Naive thymus-derived CD8-positive, alpha-beta T cell (primary cell): ENCODE results near the gene PDE3B. TPM values are rescaled to one million over a fixed set of nuclear protein-coding genes. Genes with fewer than 3 reads are reported as not detected.
"Not testable (repeated sequence)": the region's sequence is repeated elsewhere in the genome, so short reads cannot be mapped to it uniquely, and the experiment has no call there.

ENCODE experiments used
- ATAC-seq, 2 donors: fragments of 150-1000 bp; cut with Tn5 transposase in 1 of 2; sonication (Bioruptor Pico), chemical (Tn5 transposase) in 1 of 2; 1 replicate in 1 of 2; 2 replicates in 1 of 2; pipeline ENCODE4 v1.10.0; 2021; ENCODE audit warnings: mild to moderate bottlenecking in 2 of 2, moderate library complexity in 2 of 2
- POLR2A ChIA-PET: fragments of 350-600 bp; sonication (Branson Sonifier 250); formaldehyde crosslinking; loops from one replicate; lab custom pipeline; 2021; ENCODE audit warnings: antibody characterized with exemption; lab: Charles Lee
- DNase-seq, 10 donors: peaks; one replicate each; pipeline versions ENCODE4 v3.0.0 to v3.0.0-alpha.2; 2020 to 2022
- H3K27ac Mint-ChIP-seq, 10 donors: one replicate each; pipeline ENCODE4 v1.8.0; 2020 to 2022; ENCODE audit warnings: mild to moderate bottlenecking in 10 of 10, mixed read lengths in 10 of 10, moderate library complexity in 4 of 10, inconsistent platforms in 1 of 10
- H3K27me3 Mint-ChIP-seq, 5 donors: one replicate each; pipeline ENCODE4 v1.8.0; 2021 to 2022; ENCODE audit warnings: mixed read lengths in 5 of 5
- H3K36me3 Mint-ChIP-seq, 3 donors: one replicate each; pipeline ENCODE4 v1.8.0; 2020 to 2022; ENCODE audit warnings: mixed read lengths in 3 of 3, mild to moderate bottlenecking in 2 of 3, inconsistent platforms in 1 of 3
- H3K4me1 Mint-ChIP-seq, 4 donors: one replicate each; pipeline ENCODE4 v1.8.0; 2021 to 2022; ENCODE audit warnings: mixed read lengths in 4 of 4
- H3K4me3 Mint-ChIP-seq, 10 donors: one replicate each; pipeline ENCODE4 v1.8.0; 2020 to 2022; ENCODE audit warnings: mild to moderate bottlenecking in 10 of 10, mixed read lengths in 10 of 10, moderate library complexity in 6 of 10, inconsistent platforms in 1 of 10
- H3K9me3 Mint-ChIP-seq, 9 donors: one replicate each; pipeline ENCODE4 v1.8.0; 2020 to 2022; ENCODE audit warnings: mixed read lengths in 9 of 9, mild to moderate bottlenecking in 3 of 9, inconsistent platforms in 1 of 9, moderate library complexity in 1 of 9
- polyA plus RNA-seq, 3 donors: library from polyadenylated mRNA; unstranded; fragments of 300-500 nt; fragmentation: Illumina TruSeq; gene quantifications; one replicate each; pipeline ENCODE4 v1.2.3, GENCODE V29; 2021
- total RNA-seq, 8 experiments: library from RNA in 2 of 8; stranded (reverse) in 2 of 8; gene quantifications; one replicate each; pipeline ENCODE4 v1.2.3 and lab custom pipeline; 2021 to 2026

PDE3B gene
- total and polyA plus RNA-seq, 5 experiments from 2014 or later = 59.2 to 240 (median 127) TPM

DNA sequence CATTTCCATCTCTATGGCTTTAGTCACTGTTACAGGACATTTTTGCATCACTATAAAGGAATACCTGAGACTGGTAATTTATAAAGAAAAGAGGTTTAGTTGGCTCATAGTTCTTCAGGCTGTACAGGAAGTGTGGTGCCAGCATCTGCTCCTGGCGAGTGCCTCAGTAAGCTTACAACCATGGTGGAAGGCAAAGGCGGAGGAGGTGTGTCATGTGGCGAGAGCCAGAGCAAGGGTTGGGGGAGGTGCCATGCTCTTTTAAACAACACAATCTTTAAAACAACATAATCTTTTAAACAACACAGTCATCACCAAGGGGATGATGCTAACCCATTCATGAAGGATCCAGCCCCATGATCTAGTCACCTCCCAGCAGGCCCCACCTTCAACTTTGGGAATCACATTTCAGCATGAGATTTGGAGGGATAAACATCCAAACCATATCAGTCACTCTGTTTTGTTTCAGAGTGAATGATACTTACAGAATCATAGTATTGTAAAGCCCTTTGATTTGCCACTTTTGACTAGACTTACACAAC lies 103.3 kb downstream of the PDE3B start:
- Mint-ChIP-seq H3K36me3 (peaks cover 15 to 40% (median 28%) of the 10 kb centered on the region in 3 donors), H3K27ac (peak overlapping the region; percentile 14 to 88 (median 80)), H3K4me1 (peaks cover 30 to 71% (median 67%) of the 10 kb centered on the region in 4 donors), H3K4me3 (peak overlapping the region in 7 of 10 donors; percentile 4 to 57 (median 42)), H3K9me3 (peaks cover 0 to 25% (median 7%) of the 10 kb centered on the region in 9 donors), H3K27me3 (no peaks in the 10 kb centered on the region)
- ATAC-seq (peak in 1 of 2 donors; percentile 45), DNase-seq (peak in 1 of 10 donors; percentile 14)
- POLR2A ChIA-PET = no interaction called here

DNA sequence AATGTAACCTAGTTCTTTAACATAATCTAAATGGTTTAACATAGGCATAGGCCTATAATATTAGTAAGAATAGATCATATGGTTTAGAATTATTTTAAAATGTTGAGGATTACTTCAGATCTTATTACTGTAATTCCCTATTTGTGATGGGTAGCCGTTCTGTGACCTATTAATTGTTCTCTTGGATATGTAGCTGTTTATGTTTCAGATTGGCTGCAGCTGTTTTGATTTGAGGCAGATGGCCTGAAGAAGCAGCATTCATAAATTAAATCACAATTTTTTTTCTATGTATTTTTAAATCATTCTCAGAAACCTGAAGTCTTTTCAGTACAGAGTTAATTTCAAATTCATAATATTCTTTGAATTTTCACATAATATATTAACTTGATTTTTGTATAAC lies 104.5 kb downstream of the PDE3B start:
- POLR2A ChIA-PET = interaction anchor here (1.0 kb wide), 1 partner anchor 104 kb away, joined by 4 read pairs; no protein-coding TSS in a partner anchor
- Mint-ChIP-seq H3K4me3 (no peak overlapping the region), H3K9me3 (peaks cover 0 to 14% (median 6%) of the 10 kb centered on the region in 9 donors), H3K4me1 (peaks cover 29 to 74% (median 68%) of the 10 kb centered on the region in 4 donors), H3K27me3 (no peaks in the 10 kb centered on the region), H3K36me3 (peaks cover 10 to 34% (median 24%) of the 10 kb centered on the region in 3 donors), H3K27ac (no peak overlapping the region)
- no peak for DNase-seq
- ATAC-seq = no peak

DNA sequence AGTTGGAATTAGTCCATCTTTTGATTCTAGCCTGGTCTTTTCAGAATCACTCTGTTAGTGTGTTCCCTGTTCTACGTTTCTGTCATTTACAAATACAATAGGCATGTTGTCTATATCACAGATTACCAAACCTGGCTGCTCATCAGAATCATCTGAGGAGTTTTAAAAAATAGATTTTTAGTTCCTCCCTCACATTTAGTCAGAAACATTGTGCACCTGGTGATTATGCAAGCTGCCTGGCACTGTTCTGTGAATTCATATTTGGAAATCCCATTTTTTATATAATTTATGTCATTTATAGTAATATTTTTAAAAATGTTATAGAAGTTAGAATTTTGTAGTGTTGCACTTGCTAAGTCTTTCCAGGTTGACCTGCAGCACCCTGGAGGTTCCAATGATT lies 107.3 kb downstream of the PDE3B start:
- Mint-ChIP-seq H3K4me1 (peaks cover 24 to 72% (median 63%) of the 10 kb centered on the region in 4 donors), H3K27ac (peak overlapping the region in 8 of 10 donors; percentile 3 to 84 (median 49))
- no peak for DNase-seq

DNA sequence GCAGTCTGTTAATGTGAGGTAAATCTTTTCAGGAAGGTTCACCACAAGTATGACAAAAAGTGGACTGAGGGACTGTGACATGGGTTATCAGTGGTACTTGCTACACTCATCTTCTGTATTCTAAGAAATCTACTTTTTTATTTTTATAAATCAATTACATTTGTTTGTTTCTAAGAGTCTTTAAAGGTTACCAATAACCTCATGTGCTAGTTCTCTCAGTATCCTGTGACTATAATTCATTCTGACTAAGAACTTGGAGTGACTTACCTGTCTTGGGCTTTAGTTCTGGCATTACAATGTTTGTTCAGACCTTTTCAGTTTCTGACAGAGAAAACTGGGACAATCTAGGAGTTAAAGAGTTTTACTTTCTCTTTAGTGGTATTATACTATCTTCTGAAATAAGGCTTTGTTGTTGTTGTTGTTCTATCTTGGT lies 108.4 kb downstream of the PDE3B start:
- Mint-ChIP-seq H3K27me3 (no peaks in the 10 kb centered on the region), H3K27ac (peak overlapping the region; percentile 43 to 92 (median 84)), H3K4me1 (peaks cover 21 to 65% (median 59%) of the 10 kb centered on the region in 4 donors), H3K4me3 (peak overlapping the region; percentile 5 to 76 (median 54)), H3K36me3 (peaks cover under 1 to 21% (median 9%) of the 10 kb centered on the region in 3 donors), H3K9me3 (peaks cover 0 to 2% (median 0%) of the 10 kb centered on the region in 9 donors)
- DNase-seq = no peak
- POLR2A ChIA-PET = interaction anchor here (1.4 kb wide), 1 partner anchor 11 kb away, joined by 3 read pairs; no protein-coding TSS in a partner anchor
- ATAC-seq = peak; percentile 52 to 54

More for the DNA sequence above, 107.3 kb downstream of the PDE3B start:
- H3K27me3 Mint-ChIP-seq = no peaks in the 10 kb centered on the region
- H3K36me3 Mint-ChIP-seq = peaks cover 6 to 24% (median 16%) of the 10 kb centered on the region in 3 donors
- POLR2A ChIA-PET = no interaction called here
- H3K4me3 Mint-ChIP-seq = peak overlapping the region in 3 of 10 donors; percentile 10 to 51 (median 38)
- H3K9me3 Mint-ChIP-seq = peaks cover 0 to 9% (median 2%) of the 10 kb centered on the region in 9 donors
- peak in 1 of 2 donors; percentile 14 for ATAC-seq

DNA sequence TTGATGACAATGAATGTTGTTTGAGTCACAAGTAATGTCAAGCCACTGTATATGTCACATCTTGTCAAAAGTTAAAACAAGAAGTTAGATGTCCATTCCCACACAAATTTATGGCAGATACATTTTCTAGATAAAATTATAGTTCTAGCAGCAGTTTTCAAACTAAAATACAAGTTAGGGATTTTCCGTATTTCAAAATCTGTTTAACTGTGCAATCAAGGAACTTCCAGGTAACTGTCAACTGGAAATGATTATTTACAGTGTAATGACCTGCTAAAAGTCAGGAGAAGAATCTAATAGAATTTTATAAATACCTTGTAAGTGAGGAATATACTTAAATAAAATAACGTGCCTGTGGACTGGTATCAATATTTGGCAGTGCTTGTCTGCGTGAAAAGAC lies 111.5 kb downstream of the PDE3B start:
- peaks cover 0 to 12% (median 6%) of the 10 kb centered on the region in 3 donors for H3K36me3 Mint-ChIP-seq
- no peaks in the 10 kb centered on the region for H3K9me3 Mint-ChIP-seq
- ATAC-seq = no peak
- POLR2A ChIA-PET = interaction anchor here (0.6 to 1.1 kb wide), 2 partner anchors 12 to 154 kb away, joined by 3 read pairs; no protein-coding TSS in a partner anchor
- H3K27ac Mint-ChIP-seq = peak overlapping the region in 6 of 10 donors; percentile 6 to 69 (median 36)
- peak overlapping the region in 2 of 10 donors; percentile 3 to 41 for H3K4me3 Mint-ChIP-seq
- H3K27me3 Mint-ChIP-seq = no peaks in the 10 kb centered on the region
- peaks cover 18 to 55% (median 52%) of the 10 kb centered on the region in 4 donors for H3K4me1 Mint-ChIP-seq
- no peak for DNase-seq

DNA sequence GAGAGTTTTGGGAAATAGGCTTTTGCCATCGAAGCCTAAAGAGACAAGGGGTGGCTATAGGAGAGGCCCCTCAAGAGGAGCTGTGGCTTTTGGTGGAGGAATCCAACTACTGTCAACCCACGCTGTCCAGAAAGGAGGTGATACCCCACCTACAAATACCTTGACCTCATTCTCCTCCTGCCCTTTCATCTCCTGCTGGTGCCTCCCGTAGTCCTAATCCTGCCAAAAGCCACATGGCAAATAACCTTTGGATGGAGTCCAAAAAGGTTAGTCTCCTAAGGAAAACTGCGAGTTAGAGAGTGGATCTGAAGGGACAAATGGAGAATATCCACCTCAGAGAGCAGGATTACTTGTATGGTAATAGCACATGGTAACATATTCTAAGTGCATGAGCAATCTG lies 112.7 kb downstream of the PDE3B start:
- no peak for ATAC-seq
- POLR2A ChIA-PET = no interaction called here
- no peaks in the 10 kb centered on the region for H3K9me3 Mint-ChIP-seq
- peaks cover 0 to 12% (median 6%) of the 10 kb centered on the region in 3 donors for H3K36me3 Mint-ChIP-seq
- DNase-seq = no peak
- H3K4me1 Mint-ChIP-seq = peaks cover 19 to 59% (median 47%) of the 10 kb centered on the region in 4 donors
- H3K27ac Mint-ChIP-seq = peak overlapping the region in 4 of 10 donors; percentile 33 to 66 (median 42)
- H3K27me3 Mint-ChIP-seq = no peaks in the 10 kb centered on the region
- H3K4me3 Mint-ChIP-seq = no peak overlapping the region

DNA sequence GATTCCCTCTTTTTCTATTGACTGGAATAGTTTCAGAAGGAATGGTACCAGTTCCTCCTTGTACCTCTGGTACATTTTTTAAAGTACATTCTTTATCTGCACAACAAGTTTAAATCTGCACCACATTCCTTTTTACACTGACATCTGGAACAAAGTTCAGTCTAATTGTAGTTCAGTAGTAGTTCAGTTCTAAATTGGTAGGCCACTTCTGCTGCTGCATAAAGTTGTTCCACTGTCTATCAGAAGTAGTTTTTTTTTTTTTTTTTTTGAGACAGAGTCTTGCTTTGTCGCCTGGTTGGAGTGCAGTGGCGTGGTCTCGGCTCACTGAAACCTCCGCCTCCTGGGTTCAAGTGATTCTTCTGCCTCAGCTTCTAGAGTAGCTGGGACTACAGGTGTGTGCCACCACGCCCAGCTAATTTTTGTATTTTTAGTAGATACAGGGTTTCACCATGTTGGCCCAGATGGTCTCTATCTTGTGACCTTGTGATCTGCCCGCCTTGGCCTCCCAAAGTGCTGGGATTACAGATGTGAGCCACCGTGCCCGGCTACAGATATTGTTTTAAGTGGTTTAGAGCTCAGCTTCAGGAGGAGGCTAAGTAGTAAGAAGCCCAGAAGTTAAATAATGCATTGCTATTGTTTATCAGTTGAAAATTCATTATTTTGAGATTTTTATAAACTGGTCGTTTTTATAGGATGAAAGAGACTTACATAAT lies 115.9 kb downstream of the PDE3B start:
- not testable (repeated sequence) for H3K9me3 Mint-ChIP-seq, H3K27me3 Mint-ChIP-seq
- Mint-ChIP-seq H3K27ac (peak overlapping the region in 9 of 10 donors; percentile 92 to 99 (median 96)), H3K36me3 (peaks cover 0 to 12% (median 6%) of the 10 kb centered on the region in 3 donors), H3K4me1 (peaks cover 13 to 32% (median 27%) of the 10 kb centered on the region in 4 donors), H3K4me3 (peak overlapping the region; percentile 70 to 86 (median 83))
- ATAC-seq (peak; percentile 53 to 68), DNase-seq (peak in 1 of 10 donors; percentile 23)
- POLR2A ChIA-PET = interaction anchor here (0.6 to 1.1 kb wide), 2 partner anchors 14 to 45 kb away, joined by 3 to 6 read pairs; no protein-coding TSS in a partner anchor

DNA sequence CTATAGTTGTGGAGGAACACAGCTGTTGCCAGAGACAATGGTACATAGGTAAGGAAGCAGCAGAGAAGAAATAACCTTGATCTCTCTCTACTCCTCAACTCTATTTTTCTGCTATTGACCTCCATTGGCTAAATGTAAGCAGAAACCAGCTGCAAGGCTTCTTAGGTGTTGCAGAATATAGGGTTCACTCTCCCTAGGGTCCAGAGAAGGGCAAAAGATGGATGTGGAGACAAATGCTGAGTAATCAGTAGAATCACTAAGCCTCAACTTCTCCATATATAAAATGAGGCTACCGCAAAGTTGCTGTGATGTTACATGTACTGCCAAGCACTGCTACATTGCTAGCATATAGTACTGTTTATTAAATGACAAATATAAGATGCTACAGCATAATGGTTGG lies 120.6 kb downstream of the PDE3B start:
- Mint-ChIP-seq H3K27ac (no peak overlapping the region), H3K9me3 (no peaks in the 10 kb centered on the region), H3K27me3 (no peaks in the 10 kb centered on the region), H3K36me3 (no peaks in the 10 kb centered on the region), H3K4me3 (no peak overlapping the region), H3K4me1 (peaks cover 17 to 47% (median 31%) of the 10 kb centered on the region in 4 donors)
- no peak for ATAC-seq
- no peak for DNase-seq
- POLR2A ChIA-PET = interaction anchor here (0.7 to 4.3 kb wide), 5 partner anchors 11 to 186 kb away, joined by 3 to 51 read pairs (median 4); partner anchors contain the start of gene PDE3B

DNA sequence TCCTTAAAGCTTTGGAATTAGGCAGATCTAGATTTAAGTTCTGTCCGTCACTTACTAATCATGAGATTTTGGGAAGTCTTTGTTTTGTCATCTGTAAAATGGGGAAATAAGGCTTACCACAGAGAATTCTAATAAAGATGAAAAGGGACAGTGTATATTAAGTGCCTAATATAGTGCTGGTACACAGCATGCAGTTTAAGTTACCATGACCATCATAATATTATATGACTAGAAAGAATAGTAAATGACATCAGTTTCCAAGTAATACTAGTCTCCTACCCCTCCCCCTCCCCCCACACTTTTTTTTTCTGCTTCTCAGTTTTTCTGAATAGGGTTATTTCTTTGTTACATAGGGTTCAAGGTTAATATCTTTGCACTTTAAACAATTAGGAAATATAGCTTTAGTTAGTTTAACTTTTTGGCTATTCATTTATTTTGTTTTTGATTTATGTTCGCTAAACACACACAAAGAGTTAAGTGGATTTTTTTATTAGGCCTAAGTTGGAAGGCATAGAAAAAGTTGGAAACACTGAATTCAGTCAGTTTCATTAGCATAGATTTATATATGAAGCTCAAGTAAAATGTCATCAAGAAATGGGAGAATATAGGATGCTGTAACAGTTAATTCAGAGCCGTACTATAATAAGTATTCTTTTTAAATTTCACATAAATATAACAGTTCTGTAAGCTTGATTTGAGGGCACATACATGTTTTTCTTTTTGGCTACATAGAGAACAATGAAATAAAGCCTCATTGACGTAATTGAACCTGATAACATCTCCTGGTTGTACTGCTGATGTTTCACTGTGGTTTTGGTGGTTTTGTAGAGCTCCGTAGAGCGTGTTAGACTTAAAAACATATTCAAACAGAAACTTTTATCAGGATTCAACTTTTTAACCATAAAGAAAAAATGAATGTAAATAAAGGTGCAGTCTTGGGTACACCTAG lies 121.2 kb downstream of the PDE3B start:
- peak; percentile 77 to 79 for ATAC-seq
- H3K9me3 Mint-ChIP-seq = no peaks in the 10 kb centered on the region
- H3K27me3 Mint-ChIP-seq = no peaks in the 10 kb centered on the region
- H3K27ac Mint-ChIP-seq = peak overlapping the region in 1 of 10 donors; percentile 67
- H3K4me1 Mint-ChIP-seq = peaks cover 14 to 46% (median 31%) of the 10 kb centered on the region in 4 donors
- no peaks in the 10 kb centered on the region for H3K36me3 Mint-ChIP-seq
- POLR2A ChIA-PET = interaction anchor here (0.5 to 4.3 kb wide), 13 partner anchors 21 to 245 kb away, joined by 3 to 51 read pairs (median 4); partner anchors contain the start of genes CYP2R1, PDE3B and PSMA1
- DNase-seq = peak in 9 of 10 donors; percentile 34 to 94 (median 77)
- peak overlapping the region in 4 of 10 donors; percentile 38 to 68 (median 56) for H3K4me3 Mint-ChIP-seq

DNA sequence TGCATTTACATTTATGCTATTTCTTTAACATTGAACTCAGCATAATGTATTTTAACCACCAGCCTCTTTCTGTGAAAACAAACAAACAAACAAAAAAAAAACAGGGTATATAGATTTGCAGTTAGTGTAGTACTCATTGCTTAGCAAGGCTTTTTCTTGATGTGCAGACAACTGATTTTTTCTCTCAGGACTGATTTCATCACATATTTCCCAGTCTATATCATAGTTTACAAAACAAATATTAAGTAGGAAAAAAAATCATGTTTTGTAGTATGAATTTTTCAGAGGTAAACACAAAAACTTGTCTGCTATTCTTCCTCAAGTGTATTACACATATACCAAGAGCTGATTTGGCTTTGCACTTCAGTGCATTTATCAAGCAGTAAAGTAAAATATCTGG lies 123.0 kb downstream of the PDE3B start:
- ATAC-seq (no peak), DNase-seq (no peak)
- no peaks in the 10 kb centered on the region for H3K27me3 Mint-ChIP-seq
- H3K36me3 Mint-ChIP-seq = no peaks in the 10 kb centered on the region
- H3K27ac Mint-ChIP-seq = peak overlapping the region in 9 of 10 donors; percentile 81 to 95 (median 90)
- POLR2A ChIA-PET = interaction anchor here (0.6 to 4.3 kb wide), 3 partner anchors 17 to 188 kb away, joined by 3 to 51 read pairs (median 14); partner anchors contain the start of gene PDE3B
- no peaks in the 10 kb centered on the region for H3K9me3 Mint-ChIP-seq
- H3K4me1 Mint-ChIP-seq = peaks cover 18 to 48% (median 43%) of the 10 kb centered on the region in 4 donors
- peak overlapping the region in 8 of 10 donors; percentile 35 to 72 (median 50) for H3K4me3 Mint-ChIP-seq

DNA sequence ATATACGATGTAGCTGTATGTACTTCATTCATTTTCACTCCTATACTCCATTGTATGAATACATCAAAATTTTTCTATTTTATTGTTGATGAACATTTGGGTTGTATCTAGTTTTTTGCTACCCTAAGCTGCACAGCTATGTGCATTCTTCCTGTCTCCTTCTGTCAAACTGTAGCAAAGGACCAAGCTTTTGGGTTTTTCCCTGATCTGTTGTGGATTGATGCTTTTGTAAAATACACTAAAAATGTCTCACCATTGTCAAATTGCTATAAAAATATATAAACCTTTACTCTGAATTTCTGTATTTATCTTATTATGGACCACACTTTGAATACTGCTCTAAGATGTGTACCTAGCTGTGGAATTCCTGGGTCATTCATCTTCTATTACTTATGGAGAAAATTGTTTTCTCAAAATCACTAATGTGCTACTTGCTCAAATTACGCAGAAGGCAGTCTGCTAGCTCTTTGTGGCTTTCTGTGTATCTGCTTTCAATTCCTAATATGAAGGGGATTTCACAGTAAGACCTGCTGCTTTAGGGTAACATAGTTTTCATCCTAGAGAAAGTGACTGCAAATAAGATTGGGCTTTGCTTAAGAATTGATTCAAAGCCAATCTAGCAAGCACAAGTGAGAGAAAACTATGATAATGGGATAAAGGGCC lies 125.1 kb downstream of the PDE3B start:
- H3K27me3 Mint-ChIP-seq = no peaks in the 10 kb centered on the region
- no peaks in the 10 kb centered on the region for H3K36me3 Mint-ChIP-seq
- DNase-seq = peak in 5 of 10 donors; percentile 23 to 62 (median 56)
- peak; percentile 49 to 69 for ATAC-seq
- H3K4me1 Mint-ChIP-seq = peaks cover 18 to 56% (median 47%) of the 10 kb centered on the region in 4 donors
- peak overlapping the region; percentile 13 to 82 (median 61) for H3K4me3 Mint-ChIP-seq
- H3K9me3 Mint-ChIP-seq = no peaks in the 10 kb centered on the region
- POLR2A ChIA-PET = interaction anchor here (0.9 to 1.0 kb wide), 3 partner anchors 124 to 229 kb away, joined by 3 to 9 read pairs (median 3); no protein-coding TSS in a partner anchor
- H3K27ac Mint-ChIP-seq = peak overlapping the region; percentile 84 to 95 (median 90)
